OCI-LY1 (cell line): ENCODE results near the gene POLR1G.

ENCODE experiments used
- H2AFZ ChIP-seq: fragments of 200-600 bp; sonication (generic), shearing (Covaris generic); 2 replicates; pipeline ENCODE4 v1.6.0; 2014; ENCODE audit warnings: antibody characterized with exemption, mild to moderate bottlenecking, low read length
- H3F3A ChIP-seq: fragments of 200-600 bp; sonication (generic), shearing (Covaris generic); 2 replicates; pipeline ENCODE4 v1.6.0; 2014; ENCODE audit warnings: mild to moderate bottlenecking, antibody characterized with exemption, low read length, moderate library complexity; ENCODE audit not compliant: insufficient read depth
- H3K27ac ChIP-seq: fragments of 200-600 bp; sonication (generic); 2 replicates; pipeline ENCODE4 v1.5.1; 2014; ENCODE audit warnings: low read length, mixed run types, mild to moderate bottlenecking, low read depth; ENCODE audit not compliant: poor library complexity, severe bottlenecking
- H3K27me3 ChIP-seq: fragments of 200-600 bp; sonication (generic); 2 replicates; pipeline ENCODE4 v1.6.0; 2014; ENCODE audit warnings: antibody characterized with exemption, mild to moderate bottlenecking, low read length, moderate library complexity; ENCODE audit not compliant: insufficient read depth
- H3K36me3 ChIP-seq: fragments of 200-600 bp; sonication (generic); 2 replicates; pipeline ENCODE4 v1.6.1; 2014; ENCODE audit warnings: mild to moderate bottlenecking, antibody characterized with exemption, low read length, moderate library complexity, mixed read lengths; ENCODE audit not compliant: insufficient read depth
- H3K4me1 ChIP-seq: fragments of 200-600 bp; sonication (generic); 2 replicates; pipeline ENCODE4 v1.5.1; 2014; ENCODE audit warnings: mild to moderate bottlenecking, low read length, moderate library complexity; ENCODE audit not compliant: insufficient read depth, severe bottlenecking
- H3K4me2 ChIP-seq: fragments of 200-600 bp; sonication (generic), shearing (Covaris generic); 2 replicates; pipeline ENCODE4 v1.6.1; 2014; ENCODE audit warnings: low read length
- H3K4me3 ChIP-seq: fragments of 200-600 bp; sonication (generic); 2 replicates; pipeline ENCODE4 v1.5.1; 2014; ENCODE audit warnings: low read length, low read depth, mild to moderate bottlenecking, mixed read lengths; ENCODE audit not compliant: poor library complexity, severe bottlenecking
- H3K79me2 ChIP-seq: fragments of 200-600 bp; shearing (Covaris generic); 2 replicates; pipeline ENCODE4 v1.6.1; 2016; ENCODE audit warnings: mixed run types, low read length, mixed read lengths; ENCODE audit not compliant: insufficient read depth
- H3K9ac ChIP-seq: fragments of 200-600 bp; sonication (generic), shearing (Covaris generic); 2 replicates; pipeline ENCODE4 v1.6.1; 2014; ENCODE audit warnings: mild to moderate bottlenecking, low read length, mixed read lengths
- H3K9me2 ChIP-seq: fragments of 200-600 bp; sonication (generic), shearing (Covaris generic); 2 replicates; pipeline ENCODE4 v1.6.1; 2014; ENCODE audit warnings: low read depth, mild to moderate bottlenecking, low read length, mixed read lengths
- H3K9me3 ChIP-seq: fragments of 200-600 bp; shearing (Covaris generic); 2 replicates; pipeline ENCODE4 v1.6.1; 2014; ENCODE audit warnings: low read length, mixed read lengths
- H4K20me1 ChIP-seq: fragments of 200-600 bp; sonication (generic), shearing (Covaris generic); 2 replicates; pipeline ENCODE4 v1.6.0; 2016; ENCODE audit warnings: mild to moderate bottlenecking, low read length; ENCODE audit not compliant: insufficient read depth
- CTCF ChIP-seq: fragments of 200-600 bp; sonication (generic), shearing (Covaris generic); IDR thresholded peaks from 2 replicates; pipeline ENCODE4 v1.5.1; 2017; ENCODE audit warnings: mild to moderate bottlenecking, antibody characterized with exemption, low read length, moderate library complexity, mixed read lengths
- EZH2 ChIP-seq: fragments of 200-600 bp; sonication (generic), shearing (Covaris generic); IDR thresholded peaks from 2 replicates; pipeline ENCODE4 v1.8.0; 2017; ENCODE audit warnings: borderline replicate concordance, mixed run types, mild to moderate bottlenecking, antibody characterized with exemption, low read length, moderate library complexity, mixed read lengths

The POLR1G gene

GRCh38 chr19:45437328-45437727 is 30.9 kb downstream of the POLR1G start:
- no peak for TF ChIP-seq CTCF
- no peak for TF ChIP-seq EZH2
- Histone ChIP-seq H3K79me2 (no peaks in the 10 kb centered on the region), H3K27ac (no peak overlapping the region), H3K4me2 (no peak overlapping the region), H3K27me3 (no peaks in the 10 kb centered on the region), H3K9me2 (no peaks in the 10 kb centered on the region), H3K9ac (no peak overlapping the region), H3K36me3 (no peaks in the 10 kb centered on the region), H2AFZ (no peak overlapping the region), H4K20me1 (no peaks in the 10 kb centered on the region), H3F3A (no peaks in the 10 kb centered on the region), H3K9me3 (0 out of 2 replicates have a peak, but pooled peaks cover 3% of the 10 kb centered on the region), H3K4me1 (peaks cover 5% of the 10 kb centered on the region), H3K4me3 (no peak overlapping the region)

- H3K27ac ChIP-seq: no peak overlapping the region
- H3F3A ChIP-seq: no peaks in the 10 kb centered on the region
- peak overlapping the region; percentile 75 for H3K9ac ChIP-seq
- no peaks in the 10 kb centered on the region for H3K9me2 ChIP-seq
- H3K4me2 ChIP-seq: peak overlapping the region; percentile 61
- no peaks in the 10 kb centered on the region for H3K36me3 ChIP-seq
- no peaks in the 10 kb centered on the region for H4K20me1 ChIP-seq
- peak overlapping the region; percentile 75 for H3K4me3 ChIP-seq
- no peak for TF ChIP-seq EZH2
- TF ChIP-seq CTCF: no peak
- H3K27me3 ChIP-seq: no peaks in the 10 kb centered on the region
- no peak overlapping the region for H2AFZ ChIP-seq
- H3K79me2 ChIP-seq: no peaks in the 10 kb centered on the region
- H3K9me3 ChIP-seq: 0 out of 2 replicates have a peak, but pooled peaks cover 3% of the 10 kb centered on the region
- H3K4me1 ChIP-seq: peaks cover 18% of the 10 kb centered on the region
Observed at GRCh38 chr19:45439190-45439568, 32.7 kb downstream of the POLR1G start.

GRCh38 chr19:45439569-45440258 is 33.3 kb downstream of the POLR1G start:
- 0 out of 2 replicates have a peak overlapping the region, but pooled peaks have one; percentile 66 for H2AFZ ChIP-seq
- no peaks in the 10 kb centered on the region for H3K79me2 ChIP-seq
- H3K36me3 ChIP-seq: no peaks in the 10 kb centered on the region
- no peaks in the 10 kb centered on the region for H3F3A ChIP-seq
- no peaks in the 10 kb centered on the region for H4K20me1 ChIP-seq
- peak overlapping the region; percentile 5 for H3K27ac ChIP-seq
- TF ChIP-seq EZH2 (no peak), CTCF (peak; percentile 96)
- 0 out of 2 replicates have a peak, but pooled peaks cover 3% of the 10 kb centered on the region for H3K9me3 ChIP-seq
- no peaks in the 10 kb centered on the region for H3K27me3 ChIP-seq
- H3K9me2 ChIP-seq: no peaks in the 10 kb centered on the region
- H3K4me3 ChIP-seq: peak overlapping the region; percentile 75
- H3K4me2 ChIP-seq: peak overlapping the region; percentile 61
- H3K9ac ChIP-seq: peak overlapping the region; percentile 75
- peaks cover 23% of the 10 kb centered on the region for H3K4me1 ChIP-seq
